ENCODE measurements around the gene ZBTB47. TPM values are rescaled to one million over a fixed set of nuclear protein-coding genes. Genes with fewer than 3 reads are reported as not detected.

ZBTB47 gene
- total and polyA plus RNA-seq, 10 of the 15 experiments (the other 5 are each of a cell fraction or from before 2014, with no cell fraction given) = 0.04 to 3.4 (median 1.0) TPM; not detected in 1

- Histone ChIP-seq H2AFZ (ENCODE audit: control insufficient read depth, low read depth, low read length) (no peak overlapping the region), H3K27ac (ENCODE audit: control insufficient read depth, insufficient read depth) (no peak overlapping the region), H3K4me1 (ENCODE audit: control insufficient read depth, insufficient read depth, low read length) (peaks cover 3% of the 10 kb centered on the region; the same call in 1 of the 2 replicates), H4K20me1 (ENCODE audit: control insufficient read depth, insufficient read depth) (no peaks in the 10 kb centered on the region), H3K4me2 (ENCODE audit: control insufficient read depth, insufficient read depth) (no peak overlapping the region), H3K27me3 (replicated peaks in 1 of 2; ENCODE audit: control insufficient read depth in 2 of 2, insufficient read depth in 2 of 2, low read length in 1 of 2) (no peaks in the 10 kb centered on the region), H3K9ac (ENCODE audit: control insufficient read depth, insufficient read depth, low read length) (no peak overlapping the region), H3K9me3 (replicated peaks; ENCODE audit: control insufficient read depth, insufficient read depth, low read length) (no peaks in the 10 kb centered on the region; the same call in 1 of the 3 replicates), H3K36me3 (ENCODE audit: control insufficient read depth in 2 of 2, insufficient read depth in 2 of 2, low read length in 1 of 2) (peaks cover 0 to 12% of the 10 kb centered on the region in 2 experiments; a peak in 3 of 4 replicates), H3K4me3 (no peak overlapping the region), H3K79me2 (ENCODE audit: control insufficient read depth, insufficient read depth, low read length) (peaks cover 69% of the 10 kb centered on the region)
- TF ChIP-seq RFX5 (IDR thresholded peaks at IDR 0.05; ENCODE audit: low read depth, low read length) = no peak
- no peak for TF ChIP-seq FOXM1 (IDR thresholded peaks at IDR 0.05; ENCODE audit: low read depth, low read length)
- TF ChIP-seq MXI1 (IDR thresholded peaks at IDR 0.05; ENCODE audit: low read depth, low read length) = no peak
- TF ChIP-seq PKNOX1 (IDR thresholded peaks at IDR 0.05) = no peak
- TF ChIP-seq CEBPZ (IDR thresholded peaks at IDR 0.05; ENCODE audit: low read depth, low read length) = no peak
- TF ChIP-seq CTCF (IDR thresholded peaks at IDR 0.05 in 2 of 3, conservative IDR thresholded peaks at IDR 0.05 in 1 of 3; ENCODE audit: control insufficient read depth in 2 of 3, extremely low read depth in 1 of 3, insufficient read depth in 1 of 3, low read depth in 3 of 3, low read length in 3 of 3) = peak; percentile 16 to 36 (median 34); a peak in 4 of 6 replicates
- no peak for TF ChIP-seq ZBTB11 (CRISPR knock-in tag; IDR thresholded peaks at IDR 0.05)
- SMC1A ChIA-PET (ENCODE audit: uncharacterized antibody, unreplicated experiment) = interaction anchor here (0.8 to 3.7 kb wide), 8 partner anchors 7 to 132 kb away, joined by 3 to 31 read pairs (median 5); partner anchors contain the start of genes NKTR, SEC22C and SS18L2
- WGBS (ENCODE audit: insufficient coverage, insufficient replicate concordance, low lambda C conversion rate, missing lambda C conversion rate) = 50% methylated on average over 2 of the region's 2 CpGs
- POLR2A ChIA-PET = interaction anchor here (1.4 to 2.1 kb wide), 4 partner anchors 11 to 20 kb away, joined by 4 to 12 read pairs (median 8); partner anchors contain the start of gene NKTR
- in situ Hi-C loops (cut with MboI) = no loop called here
- FAIRE-seq (peak; percentile 52), ATAC-seq (peak; percentile 70), DNase-seq (ENCODE audit: low read depth, low spot score) (no peak)
- CTCF ChIA-PET = interaction anchor here (0.7 to 4.6 kb wide), 22 partner anchors 7 to 226 kb away, joined by 3 to 41 read pairs (median 4); partner anchors contain the start of genes NKTR, SEC22C and SS18L2
- intact Hi-C loops (cut with micrococcal nuclease; ENCODE audit: unreplicated experiment) = no loop called here
- BruUV-seq (replicated peaks) = no TSS peak
- RAD21 ChIA-PET (ENCODE audit: unreplicated experiment) = interaction anchor here (0.9 to 1.8 kb wide), 5 partner anchors 11 to 39 kb away, joined by 4 to 13 read pairs (median 4); partner anchors contain the start of genes NKTR and SEC22C
Measured at GRCh38 chr3:42613462-42613861, 40.0 kb upstream of the ZBTB47 start.

Data from GM12878 (cell line).